Hepatocyte (in vitro differentiated cells): ENCODE measurements around the gene CBLL1. TPM values are rescaled to one million over a fixed set of nuclear protein-coding genes. Genes with fewer than 3 reads are reported as not detected.

Source experiments
- DNase-seq: peaks from one replicate; pipeline ENCODE4 v3.0.0-alpha.2; 2016; ENCODE audit warnings: low spot score
- H2AFZ ChIP-seq: fragments of 200-600 bp; sonication (generic); 2 replicates; pipeline ENCODE4 v1.6.0; 2016; ENCODE audit warnings: antibody characterized with exemption, mild to moderate bottlenecking
- H3K27ac ChIP-seq: fragments of 200-600 bp; sonication (generic); 2 replicates; pipeline ENCODE4 v1.5.1; 2016; ENCODE audit warnings: mild to moderate bottlenecking
- H3K27me3 ChIP-seq: fragments of 200-600 bp; sonication (generic); 2 replicates; pipeline ENCODE4 v1.6.1; 2016
- H3K36me3 ChIP-seq: fragments of 200-600 bp; sonication (generic); replicated peaks from 2 replicates; pipeline ENCODE4 v1.5.1; 2016; ENCODE audit warnings: low read depth; ENCODE audit not compliant: insufficient read depth
- H3K4me1 ChIP-seq: fragments of 200-600 bp; sonication (generic); 2 replicates; pipeline ENCODE4 v1.5.1; 2016; ENCODE audit warnings: mild to moderate bottlenecking, moderate library complexity; ENCODE audit not compliant: insufficient read depth
- H3K4me2 ChIP-seq: fragments of 200-600 bp; sonication (generic); 2 replicates; pipeline ENCODE4 v1.6.0; 2016
- H3K4me3 ChIP-seq: fragments of 200-600 bp; sonication (generic); 2 replicates; pipeline ENCODE4 v1.5.1; 2016; ENCODE audit warnings: mild to moderate bottlenecking
- H3K79me2 ChIP-seq: fragments of 200-600 bp; sonication (generic); 2 replicates; pipeline ENCODE4 v1.6.0; 2017; ENCODE audit warnings: mild to moderate bottlenecking
- H3K9me2 ChIP-seq: fragments of 200-600 bp; sonication (generic); replicated peaks from 2 replicates; pipeline ENCODE4 v1.6.0; 2017; ENCODE audit warnings: mild to moderate bottlenecking; ENCODE audit not compliant: insufficient read depth
- H3K9me3 ChIP-seq: fragments of 200-600 bp; sonication (generic); 2 replicates; pipeline ENCODE4 v1.5.1; 2016; ENCODE audit warnings: low read depth, mild to moderate bottlenecking
- H4K20me1 ChIP-seq: fragments of 200-600 bp; sonication (generic); 2 replicates; pipeline ENCODE4 v1.6.0; 2016; ENCODE audit warnings: mild to moderate bottlenecking; ENCODE audit not compliant: insufficient read depth, poor library complexity, severe bottlenecking
- CTCF ChIP-seq: fragments of 200-600 bp; sonication (generic); IDR thresholded peaks from 2 replicates; pipeline ENCODE4 v1.5.1; 2016; ENCODE audit warnings: antibody characterized with exemption, mild to moderate bottlenecking; ENCODE audit not compliant: poor library complexity
- EZH2 ChIP-seq: fragments of 200-600 bp; sonication (generic); IDR thresholded peaks from 2 replicates; pipeline ENCODE4 v1.6.1; 2016; ENCODE audit warnings: antibody characterized with exemption, mild to moderate bottlenecking, borderline replicate concordance
- EZH2phosphoT487 ChIP-seq: fragments of 200-600 bp; sonication (generic); IDR thresholded peaks from one replicate; pipeline ENCODE4 v1.6.1; 2018; ENCODE audit warnings: antibody characterized with exemption, mild to moderate bottlenecking, low read depth, moderate library complexity; ENCODE audit not compliant: unreplicated experiment, severe bottlenecking
- WGBS: methylation state at CpG from one replicate; pipeline ENCODE4 v1.1.6; 2016; ENCODE audit warnings: low lambda C conversion rate; ENCODE audit errors: missing lambda C conversion rate; 5-methylcytosine and 5-hydroxymethylcytosine counted together
- polyA plus RNA-seq: library from polyadenylated mRNA; unstranded; fragments of >200 nt; fragmentation: Nextera tagmentation; extraction: Ambion mirVana; gene quantifications from 2 replicates; pipeline ENCODE4 v1.2.1, GENCODE V29; 2016
- total RNA-seq: library from RNA; depleted of rRNA; stranded (reverse); fragments of >200 nt; gene quantifications from 2 replicates; pipeline ENCODE4 v1.2.3, GENCODE V29; 2014

Gene CBLL1
- total and polyA plus RNA-seq, 2 experiments from 2014 or later = 12.5 to 18.6 TPM

DNA sequence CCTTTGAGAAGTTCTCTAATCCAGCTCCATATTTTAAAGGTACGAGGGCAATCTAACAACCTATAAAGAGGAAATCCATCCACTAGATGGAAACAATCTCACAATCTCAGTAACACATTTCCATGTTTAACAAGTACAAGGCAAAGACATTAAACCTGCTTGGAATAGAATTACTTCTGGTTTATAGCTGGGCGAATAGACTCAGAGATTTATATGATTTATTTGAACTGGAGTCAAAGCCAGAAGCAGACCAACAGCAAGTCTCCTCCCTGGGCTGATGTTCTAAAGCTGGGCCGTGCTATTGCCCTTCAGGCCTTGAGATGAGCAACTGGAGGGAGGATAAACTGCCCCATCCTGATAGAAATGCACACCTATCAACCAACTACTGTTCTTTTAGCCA, 33.8 kb downstream of the CBLL1 start:
- no peaks in the 10 kb centered on the region for H3K27me3 ChIP-seq
- no peak overlapping the region for H2AFZ ChIP-seq
- 77% methylated on average over 3 of the region's 3 CpGs for WGBS
- no peak overlapping the region for H3K4me2 ChIP-seq
- no peaks in the 10 kb centered on the region for H3K9me2 ChIP-seq
- H3K9me3 ChIP-seq = no peaks in the 10 kb centered on the region
- H3K4me3 ChIP-seq = no peak overlapping the region
- DNase-seq = no peak
- H3K27ac ChIP-seq = no peak overlapping the region
- H3K36me3 ChIP-seq = no peaks in the 10 kb centered on the region
- H3K79me2 ChIP-seq = no peaks in the 10 kb centered on the region
- TF ChIP-seq CTCF (no peak), EZH2 (no peak), EZH2phosphoT487 (no peak)
- H3K4me1 ChIP-seq = peaks cover 5% of the 10 kb centered on the region
- no peaks in the 10 kb centered on the region for H4K20me1 ChIP-seq

DNA sequence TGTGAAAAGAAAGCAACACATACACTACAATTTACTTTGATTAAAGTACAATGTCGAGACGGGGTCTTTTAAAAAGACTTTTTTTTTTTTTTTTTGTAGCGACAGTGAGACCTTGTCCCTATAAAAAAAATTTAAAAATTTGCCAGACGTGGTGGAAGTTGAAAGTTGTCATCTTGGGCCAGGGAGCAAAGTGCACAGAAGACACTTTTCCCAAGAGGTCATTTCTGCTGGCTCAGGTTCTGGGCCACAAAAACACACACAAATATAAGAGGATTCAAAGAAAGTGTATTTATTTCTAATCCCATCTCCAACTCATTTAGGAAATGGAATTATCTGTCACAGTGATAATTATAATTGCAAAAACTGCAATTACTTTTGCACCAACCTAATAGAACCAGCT, 34.3 kb downstream of the CBLL1 start:
- no peaks in the 10 kb centered on the region for H4K20me1 ChIP-seq
- peak overlapping the region; percentile 39 for H3K27ac ChIP-seq
- no peak overlapping the region for H2AFZ ChIP-seq
- H3K4me1 ChIP-seq = peaks cover 5% of the 10 kb centered on the region
- TF ChIP-seq EZH2 = no peak
- TF ChIP-seq CTCF = no peak
- no peak for TF ChIP-seq EZH2phosphoT487
- 91% methylated on average over 4 of the region's 4 CpGs for WGBS
- H3K27me3 ChIP-seq = no peaks in the 10 kb centered on the region
- H3K79me2 ChIP-seq = no peaks in the 10 kb centered on the region
- H3K9me2 ChIP-seq = no peaks in the 10 kb centered on the region
- H3K9me3 ChIP-seq = no peaks in the 10 kb centered on the region
- no peak for DNase-seq
- no peaks in the 10 kb centered on the region for H3K36me3 ChIP-seq
- no peak overlapping the region for H3K4me3 ChIP-seq
- no peak overlapping the region for H3K4me2 ChIP-seq

GRCh38 chr7:107779647-107780099, 35.7 kb downstream of the CBLL1 start:
- Histone ChIP-seq H3K9me2 (no peaks in the 10 kb centered on the region), H3K27me3 (no peaks in the 10 kb centered on the region), H4K20me1 (no peaks in the 10 kb centered on the region), H3K79me2 (no peaks in the 10 kb centered on the region), H2AFZ (no peak overlapping the region), H3K27ac (peak overlapping the region; percentile 39), H3K9me3 (no peaks in the 10 kb centered on the region), H3K36me3 (no peaks in the 10 kb centered on the region), H3K4me2 (no peak overlapping the region), H3K4me1 (peaks cover 5% of the 10 kb centered on the region), H3K4me3 (no peak overlapping the region)
- 53% methylated on average over 6 of the region's 6 CpGs for WGBS
- TF ChIP-seq CTCF (no peak), EZH2phosphoT487 (no peak), EZH2 (no peak)
- DNase-seq = peak; percentile 61

- 87% methylated on average over 3 of the region's 3 CpGs for WGBS
- H3K27me3 ChIP-seq = no peaks in the 10 kb centered on the region
- H3K9me2 ChIP-seq = no peaks in the 10 kb centered on the region
- H3K79me2 ChIP-seq = no peaks in the 10 kb centered on the region
- no peak overlapping the region for H2AFZ ChIP-seq
- DNase-seq = no peak
- H3K36me3 ChIP-seq = no peaks in the 10 kb centered on the region
- H3K27ac ChIP-seq = no peak overlapping the region
- no peaks in the 10 kb centered on the region for H4K20me1 ChIP-seq
- no peak overlapping the region for H3K4me2 ChIP-seq
- H3K4me3 ChIP-seq = no peak overlapping the region
- H3K4me1 ChIP-seq = peaks cover 10% of the 10 kb centered on the region
- no peaks in the 10 kb centered on the region for H3K9me3 ChIP-seq
- no peak for TF ChIP-seq EZH2phosphoT487
- no peak for TF ChIP-seq CTCF
- TF ChIP-seq EZH2 = no peak
Measured at GRCh38 chr7:107782374-107782773, 38.4 kb downstream of the CBLL1 start.
